ENCODE data around the gene OSBPL6. TPM values are rescaled to one million over a fixed set of nuclear protein-coding genes. Genes with fewer than 3 reads are reported as not detected.
"Not testable (repeated sequence)": the region's sequence is repeated elsewhere in the genome, so short reads cannot be mapped to it uniquely, and the experiment has no call there.

The OSBPL6 gene
- total and polyA plus RNA-seq, 3 donors from 2014 or later: 1.7 to 3.8 (median 2.6) TPM

DNA sequence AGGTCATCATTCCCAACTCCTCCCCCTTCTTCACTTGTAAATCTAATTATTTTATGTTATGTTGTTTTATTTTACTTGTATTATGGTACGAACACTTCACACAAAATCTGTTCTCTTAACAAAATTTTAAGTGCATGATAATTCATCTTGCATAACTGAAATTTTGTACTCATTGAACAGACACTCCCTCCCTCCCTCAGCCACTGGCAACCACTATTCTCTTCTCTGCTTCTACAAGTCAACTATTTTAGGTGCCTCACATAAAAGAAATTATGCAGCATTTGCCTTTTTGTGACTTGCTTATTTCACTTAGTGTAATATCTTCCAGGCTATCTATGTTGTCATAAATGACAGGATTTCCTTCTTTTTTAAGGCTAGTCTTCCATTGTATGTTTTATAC, 30.4 kb upstream of the OSBPL6 start:
- Histone ChIP-seq H3K27ac (no peak overlapping the region), H3K9me3 (no peaks in the 10 kb centered on the region), H3K4me1 (no peaks in the 10 kb centered on the region), H3K36me3 (ENCODE audit: low read depth, missing control alignments) (no peaks in the 10 kb centered on the region), H3K4me3 (no peak overlapping the region), H3K27me3 (no peaks in the 10 kb centered on the region)
- TF ChIP-seq, protein P1, sequence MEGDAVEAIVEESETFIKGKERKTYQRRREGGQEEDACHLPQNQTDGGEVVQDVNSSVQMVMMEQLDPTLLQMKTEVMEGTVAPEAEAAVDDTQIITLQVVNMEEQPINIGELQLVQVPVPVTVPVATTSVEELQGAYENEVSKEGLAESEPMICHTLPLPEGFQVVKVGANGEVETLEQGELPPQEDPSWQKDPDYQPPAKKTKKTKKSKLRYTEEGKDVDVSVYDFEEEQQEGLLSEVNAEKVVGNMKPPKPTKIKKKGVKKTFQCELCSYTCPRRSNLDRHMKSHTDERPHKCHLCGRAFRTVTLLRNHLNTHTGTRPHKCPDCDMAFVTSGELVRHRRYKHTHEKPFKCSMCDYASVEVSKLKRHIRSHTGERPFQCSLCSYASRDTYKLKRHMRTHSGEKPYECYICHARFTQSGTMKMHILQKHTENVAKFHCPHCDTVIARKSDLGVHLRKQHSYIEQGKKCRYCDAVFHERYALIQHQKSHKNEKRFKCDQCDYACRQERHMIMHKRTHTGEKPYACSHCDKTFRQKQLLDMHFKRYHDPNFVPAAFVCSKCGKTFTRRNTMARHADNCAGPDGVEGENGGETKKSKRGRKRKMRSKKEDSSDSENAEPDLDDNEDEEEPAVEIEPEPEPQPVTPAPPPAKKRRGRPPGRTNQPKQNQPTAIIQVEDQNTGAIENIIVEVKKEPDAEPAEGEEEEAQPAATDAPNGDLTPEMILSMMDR (IDR thresholded peaks at IDR 0.05): no peak
- no peak for TF ChIP-seq POLR2A (IDR thresholded peaks at IDR 0.05)
- no peak for DNase-seq
- 86 to 95% methylated on average over 1 of the region's 1 CpG for WGBS, 2 donors
- intact Hi-C loops (cut with DNase I; ENCODE audit: low total_unique reads): no loop called here

DNA sequence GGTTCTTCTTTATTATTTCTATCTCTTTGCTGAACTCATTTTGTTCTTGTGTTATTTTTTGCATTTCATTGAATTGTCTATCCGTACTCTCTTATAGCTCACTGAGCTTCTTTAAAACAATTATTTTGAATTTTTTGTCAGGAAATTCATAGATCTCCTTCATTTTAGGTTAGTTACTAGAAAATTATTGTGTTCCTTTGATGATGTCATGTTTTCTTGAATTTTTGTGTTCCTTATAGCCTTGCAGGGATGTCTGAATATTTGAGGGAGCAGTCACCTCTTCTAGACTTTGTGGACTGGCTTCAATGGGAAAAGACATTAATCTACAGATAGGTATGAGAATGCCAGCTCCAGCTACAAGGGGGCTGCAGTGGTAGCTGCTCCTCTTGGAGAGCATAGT, 20.7 kb upstream of the OSBPL6 start:
- no peaks in the 10 kb centered on the region for H3K9me3 ChIP-seq
- TF ChIP-seq POLR2A (IDR thresholded peaks at IDR 0.05): no peak
- TF ChIP-seq, protein P1 (IDR thresholded peaks at IDR 0.05): no peak
- H3K27ac ChIP-seq: no peak overlapping the region
- WGBS, 2 donors: 97 to 98% methylated on average over 1 of the region's 1 CpG
- H3K4me3 ChIP-seq: no peak overlapping the region
- H3K36me3 ChIP-seq (ENCODE audit: low read depth, missing control alignments): no peaks in the 10 kb centered on the region
- intact Hi-C loops (cut with DNase I; ENCODE audit: low total_unique reads): no loop called here
- no peak for DNase-seq
- no peaks in the 10 kb centered on the region for H3K4me1 ChIP-seq
- H3K27me3 ChIP-seq: no peaks in the 10 kb centered on the region

DNA sequence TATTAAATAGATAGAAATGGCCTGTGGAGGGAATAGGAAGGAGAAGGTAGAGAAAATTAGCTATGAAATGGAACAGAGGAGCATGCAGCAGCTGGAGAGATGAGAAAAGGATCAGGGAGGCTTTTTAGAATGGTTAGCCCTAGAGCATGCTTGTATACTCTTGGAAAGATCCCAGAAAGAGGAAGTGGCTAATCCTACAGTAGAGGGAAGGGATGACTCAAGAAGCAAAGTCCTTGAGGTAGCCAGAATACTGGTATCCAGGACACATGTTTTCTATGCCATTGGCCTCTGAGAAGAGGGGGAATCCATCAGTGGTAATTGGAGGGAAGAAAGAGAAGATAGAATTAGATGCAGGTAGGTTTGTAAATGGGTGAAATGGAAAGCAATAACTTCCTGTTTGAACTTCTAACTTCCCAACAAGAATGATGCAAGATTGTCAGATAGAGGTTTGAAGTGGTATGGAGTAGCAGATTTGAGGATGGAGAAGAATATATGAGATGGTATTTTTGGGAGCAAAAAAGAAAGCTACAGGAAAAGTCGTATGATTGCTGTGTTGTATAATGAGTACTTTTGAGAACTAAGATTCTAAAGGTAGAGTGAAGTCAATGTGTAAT, 17.1 kb upstream of the OSBPL6 start:
- Histone ChIP-seq H3K36me3 (ENCODE audit: low read depth, missing control alignments) (no peaks in the 10 kb centered on the region), H3K27me3 (no peaks in the 10 kb centered on the region), H3K9me3 (no peaks in the 10 kb centered on the region), H3K4me1 (no peaks in the 10 kb centered on the region), H3K4me3 (no peak overlapping the region), H3K27ac (no peak overlapping the region)
- TF ChIP-seq POLR2A (IDR thresholded peaks at IDR 0.05): no peak
- TF ChIP-seq, protein P1 (IDR thresholded peaks at IDR 0.05): no peak
- intact Hi-C loops (cut with DNase I; ENCODE audit: low total_unique reads): no loop called here
- no peak for DNase-seq
- 90 to 94% methylated on average over 1 of the region's 1 CpG for WGBS, 2 donors

DNA sequence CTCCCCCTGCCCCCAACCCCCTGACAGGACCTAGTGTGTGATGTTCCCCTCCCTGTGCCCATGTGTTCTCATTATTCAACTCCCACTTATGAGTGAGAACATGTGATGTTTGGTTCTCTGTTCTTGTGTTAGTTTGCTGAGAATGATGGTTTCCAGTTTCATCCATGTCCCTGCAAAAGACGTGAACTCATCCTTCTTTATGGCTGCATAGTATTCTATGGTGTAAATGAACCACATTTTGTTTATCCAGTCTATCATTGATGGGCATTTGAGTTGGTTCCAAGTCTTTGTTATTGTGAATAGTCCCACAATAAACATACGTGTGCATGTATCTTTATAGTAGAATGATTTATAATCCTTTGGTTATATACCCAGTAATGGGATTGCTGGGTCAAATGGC, 13.7 kb upstream of the OSBPL6 start:
- WGBS, 2 donors: 94 to 97% methylated on average over 2 of the region's 2 CpGs
- H3K4me3 ChIP-seq; H3K9me3 ChIP-seq; H3K4me1 ChIP-seq; H3K27ac ChIP-seq; DNase-seq; H3K36me3 ChIP-seq (ENCODE audit: low read depth, missing control alignments); intact Hi-C loops (cut with DNase I; ENCODE audit: low total_unique reads); H3K27me3 ChIP-seq: not testable (repeated sequence)

DNA sequence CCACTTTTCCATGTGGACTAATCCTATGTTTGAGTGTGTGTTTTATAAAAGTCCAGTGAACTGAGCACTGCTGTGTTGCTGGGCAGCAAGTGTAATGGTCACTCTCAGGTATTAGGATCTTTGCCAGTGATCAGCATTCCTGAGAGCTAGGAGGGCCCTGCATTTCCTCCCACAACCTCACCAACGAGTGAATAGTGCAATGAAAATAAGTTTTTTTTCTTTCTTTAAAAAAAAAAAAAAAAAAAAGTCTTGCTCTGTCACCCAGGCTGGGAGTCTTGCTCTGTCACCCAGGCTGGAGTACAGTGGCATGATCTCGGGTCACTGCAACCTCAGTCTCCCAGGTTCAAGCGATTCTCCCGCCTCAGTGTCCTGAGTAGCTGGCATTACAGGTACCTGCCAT, 6.5 kb upstream of the OSBPL6 start:
- intact Hi-C loops (cut with DNase I; ENCODE audit: low total_unique reads): no loop called here
- H3K4me1 ChIP-seq: no peaks in the 10 kb centered on the region
- no peak overlapping the region for H3K27ac ChIP-seq
- TF ChIP-seq, protein P1 (IDR thresholded peaks at IDR 0.05): no peak
- TF ChIP-seq POLR2A (IDR thresholded peaks at IDR 0.05): no peak
- H3K27me3 ChIP-seq: no peaks in the 10 kb centered on the region
- 87 to 93% methylated on average over 4 of the region's 4 CpGs for WGBS, 2 donors
- no peaks in the 10 kb centered on the region for H3K9me3 ChIP-seq
- no peaks in the 10 kb centered on the region for H3K36me3 ChIP-seq (ENCODE audit: low read depth, missing control alignments)
- no peak overlapping the region for H3K4me3 ChIP-seq
- no peak for DNase-seq
